Breast epithelium (tissue), 4 donors: Measurements from ENCODE around the gene CCDC78. TPM values are rescaled to one million over a fixed set of nuclear protein-coding genes. Genes with fewer than 3 reads are reported as not detected.
A peak's percentile ranks its signal among the peaks of the same experiment; 100 is the strongest.

ENCODE experiments used
- DNase-seq, 2 donors: peaks; one replicate each; pipeline ENCODE4 v3.0.0-alpha.2; 2019; ENCODE audit warnings: low spot score in 2 of 2
- H3K27ac ChIP-seq, 2 donors: fragments of 200-600 bp; sonication (generic) in 1 of 2; one replicate each; pipeline ENCODE4 v1.5.1; 2016 to 2019; ENCODE audit warnings: mild to moderate bottlenecking in 1 of 2
- H3K27me3 ChIP-seq, 2 donors: fragments of 200-600 bp; sonication (generic) in 1 of 2; one replicate each; pipeline versions ENCODE4 v1.5.1 to v1.6.0; 2017 to 2019; ENCODE audit warnings: control low read depth in 1 of 2, mild to moderate bottlenecking in 1 of 2
- H3K36me3 ChIP-seq: fragments of 200-600 bp; one replicate; pipeline ENCODE4 v1.5.1; 2019
- H3K4me1 ChIP-seq, 2 donors: fragments of 200-600 bp; sonication (generic); one replicate each; pipeline ENCODE4 v1.5.1; 2016 to 2019; ENCODE audit warnings: control low read depth in 1 of 2
- H3K4me3 ChIP-seq, 3 donors: fragments of 200-600 bp; sonication (generic); 1 replicate in 2 of 3; 2 replicates in 1 of 3; pipeline ENCODE4 v1.5.1; 2016 to 2019; ENCODE audit warnings: mild to moderate bottlenecking in 3 of 3, moderate library complexity in 2 of 3
- H3K9me3 ChIP-seq, 2 donors: fragments of 200-600 bp; sonication (generic) in 1 of 2; one replicate each; pipeline ENCODE4 v1.5.1; 2016 to 2019; ENCODE audit warnings: control low read depth in 1 of 2
- CTCF ChIP-seq, 3 donors: fragments of 450-650 bp; IDR thresholded peaks; one replicate each; pipeline ENCODE4 v1.5.1; 2016 to 2017; ENCODE audit warnings: antibody characterized with exemption in 3 of 3, mild to moderate bottlenecking in 3 of 3, moderate library complexity in 3 of 3
- POLR2A ChIP-seq: fragments of 450-650 bp; IDR thresholded peaks from one replicate; pipeline ENCODE4 v1.6.1; 2016; ENCODE audit warnings: antibody characterized with exemption, mild to moderate bottlenecking, moderate library complexity
- POLR2AphosphoS5 ChIP-seq, 3 donors: sonication (generic); formaldehyde crosslinking; IDR thresholded peaks; one replicate each; pipeline ENCODE4 v1.6.1; 2017; ENCODE audit warnings: antibody characterized with exemption in 3 of 3
- intact Hi-C: fragments of 100-400 bp; cut with DNase I; formaldehyde crosslinking; loops from one replicate; pipeline ENCODE4 v1.15.1; 2023; ENCODE audit warnings: low total_unique reads
- total RNA-seq, 3 donors: library from RNA; depleted of rRNA; stranded (reverse); fragments of >200 nt; gene quantifications; one replicate each; pipeline ENCODE4 v1.1.0, GENCODE V29; 2016

CCDC78 gene
- total RNA-seq, 3 donors from 2014 or later = 0.48 to 2.9 (median 2.6) TPM

GRCh38 chr16:740459-740763 lies 14.2 kb upstream of the CCDC78 start:
- Histone ChIP-seq H3K4me3 (peak overlapping the region; percentile 66 to 92 (median 83)), H3K27me3 (no peaks in the 10 kb centered on the region), H3K36me3 (no peaks in the 10 kb centered on the region), H3K9me3 (no peaks in the 10 kb centered on the region), H3K4me1 (peaks cover 0 to 7% of the 10 kb centered on the region in 2 donors), H3K27ac (peak overlapping the region; percentile 84 to 85)
- intact Hi-C loops = no loop called here
- DNase-seq = no peak
- TF ChIP-seq POLR2AphosphoS5 (IDR thresholded peaks at IDR 0.05) (no peak), CTCF (IDR thresholded peaks at IDR 0.05) (no peak)

- TF ChIP-seq POLR2AphosphoS5 (IDR thresholded peaks at IDR 0.05) (no peak), POLR2A (no peak), CTCF (IDR thresholded peaks at IDR 0.05) (no peak)
- Histone ChIP-seq H3K27ac (peak overlapping the region in 1 of 2 donors; percentile 85), H3K9me3 (no peaks in the 10 kb centered on the region), H3K36me3 (no peaks in the 10 kb centered on the region), H3K27me3 (no peaks in the 10 kb centered on the region), H3K4me3 (peak overlapping the region; percentile 66 to 92 (median 83)), H3K4me1 (peaks cover 0 to 7% of the 10 kb centered on the region in 2 donors)
- no peak for DNase-seq
- intact Hi-C loops = no loop called here
Observed at GRCh38 chr16:739560-740458, 13.6 kb upstream of the CCDC78 start.

GRCh38 chr16:736936-737481 lies 10.8 kb upstream of the CCDC78 start:
- Histone ChIP-seq H3K9me3 (no peaks in the 10 kb centered on the region), H3K27ac (no peak overlapping the region), H3K4me1 (peaks cover 0 to 7% of the 10 kb centered on the region in 2 donors), H3K36me3 (no peaks in the 10 kb centered on the region), H3K4me3 (no peak overlapping the region), H3K27me3 (no peaks in the 10 kb centered on the region)
- intact Hi-C loops = no loop called here
- no peak for DNase-seq
- TF ChIP-seq CTCF (IDR thresholded peaks at IDR 0.05) (no peak), POLR2A (no peak), POLR2AphosphoS5 (IDR thresholded peaks at IDR 0.05) (no peak)

- Histone ChIP-seq H3K4me3 (no peak overlapping the region), H3K36me3 (no peaks in the 10 kb centered on the region), H3K27ac (no peak overlapping the region), H3K27me3 (no peaks in the 10 kb centered on the region), H3K9me3 (no peaks in the 10 kb centered on the region), H3K4me1 (peaks cover 0 to 7% of the 10 kb centered on the region in 2 donors)
- intact Hi-C loops = no loop called here
- DNase-seq = no peak
- TF ChIP-seq CTCF (IDR thresholded peaks at IDR 0.05) (no peak), POLR2A (no peak), POLR2AphosphoS5 (IDR thresholded peaks at IDR 0.05) (no peak)
Observed at GRCh38 chr16:735982-736453, 9.8 kb upstream of the CCDC78 start.
